Loucy (cell line): ENCODE measurements around the gene NFYA.

Experiments used
- EZH2phosphoT487 ChIP-seq: fragments of 200-600 bp; IDR thresholded peaks from 2 replicates; pipeline ENCODE4 v1.6.1; 2018; ENCODE audit warnings: antibody characterized with exemption, mild to moderate bottlenecking, moderate library complexity, borderline replicate concordance
- TF ChIP-seq, protein P1 (sequence below): fragments of 200-600 bp; sonication (generic); conservative IDR thresholded peaks from 2 replicates; pipeline ENCODE4 v1.5.1; 2014; ENCODE audit warnings: mild to moderate bottlenecking, antibody characterized with exemption, low read length

DNA sequence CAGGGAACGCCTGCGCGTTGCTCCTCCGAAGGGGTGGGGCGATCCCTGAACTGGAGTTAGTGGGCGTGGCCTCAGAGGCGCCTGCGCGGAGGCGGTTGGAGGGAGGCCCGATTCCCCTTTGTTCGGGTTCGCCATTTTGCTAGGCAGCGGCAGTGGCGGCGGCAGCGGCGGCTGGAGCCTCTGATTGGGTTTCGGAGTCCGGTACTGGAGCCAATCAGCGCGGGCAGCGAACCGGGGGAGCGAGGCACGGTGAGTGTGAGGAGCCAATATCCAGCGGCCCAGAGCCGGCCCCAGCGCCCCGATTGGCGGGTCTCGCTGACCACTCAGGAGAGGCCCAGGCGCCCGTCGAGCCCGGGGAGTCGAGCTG is at the start of gene NFYA:
- TF ChIP-seq, protein P1, sequence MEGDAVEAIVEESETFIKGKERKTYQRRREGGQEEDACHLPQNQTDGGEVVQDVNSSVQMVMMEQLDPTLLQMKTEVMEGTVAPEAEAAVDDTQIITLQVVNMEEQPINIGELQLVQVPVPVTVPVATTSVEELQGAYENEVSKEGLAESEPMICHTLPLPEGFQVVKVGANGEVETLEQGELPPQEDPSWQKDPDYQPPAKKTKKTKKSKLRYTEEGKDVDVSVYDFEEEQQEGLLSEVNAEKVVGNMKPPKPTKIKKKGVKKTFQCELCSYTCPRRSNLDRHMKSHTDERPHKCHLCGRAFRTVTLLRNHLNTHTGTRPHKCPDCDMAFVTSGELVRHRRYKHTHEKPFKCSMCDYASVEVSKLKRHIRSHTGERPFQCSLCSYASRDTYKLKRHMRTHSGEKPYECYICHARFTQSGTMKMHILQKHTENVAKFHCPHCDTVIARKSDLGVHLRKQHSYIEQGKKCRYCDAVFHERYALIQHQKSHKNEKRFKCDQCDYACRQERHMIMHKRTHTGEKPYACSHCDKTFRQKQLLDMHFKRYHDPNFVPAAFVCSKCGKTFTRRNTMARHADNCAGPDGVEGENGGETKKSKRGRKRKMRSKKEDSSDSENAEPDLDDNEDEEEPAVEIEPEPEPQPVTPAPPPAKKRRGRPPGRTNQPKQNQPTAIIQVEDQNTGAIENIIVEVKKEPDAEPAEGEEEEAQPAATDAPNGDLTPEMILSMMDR = no peak
- no peak for TF ChIP-seq EZH2phosphoT487
